H1 (cell line): ENCODE data around the gene U2AF1L4.

Experiments used
- CBX5 ChIP-seq: fragments of 300-800, 300-1000 bp; sonication (generic); IDR thresholded peaks from 2 replicates; pipeline ENCODE4 v1.7.1; 2016; ENCODE audit warnings: antibody characterized with exemption, low read length, low read depth
- EP300 ChIP-seq, 2 experiments: IDR thresholded peaks; 1 replicate in 1 of 2; 2 replicates in 1 of 2; pipeline ENCODE4 v1.6.1; 2011 to 2012; ENCODE audit warnings: low read depth in 2 of 2, low read length in 2 of 2, mild to moderate bottlenecking in 2 of 2, borderline replicate concordance in 1 of 2, inconsistent platforms in 1 of 2, moderate library complexity in 1 of 2
- EZH2 ChIP-seq: fragments of 200-600 bp; sonication (generic); IDR thresholded peaks from 2 replicates; pipeline ENCODE4 v1.7.1; 2012; ENCODE audit warnings: low read depth, mild to moderate bottlenecking, moderate library complexity, low read length, inconsistent platforms; ENCODE audit not compliant: severe bottlenecking
- NRF1 ChIP-seq: IDR thresholded peaks from 2 replicates; pipeline ENCODE4 v1.6.1; 2011; ENCODE audit warnings: mild to moderate bottlenecking, low read depth, low read length, improper control_type of control experiment
- POLR2A ChIP-seq, 2 experiments: IDR thresholded peaks; 1 replicate in 1 of 2; 2 replicates in 1 of 2; pipeline ENCODE4 v1.6.1; 2011; ENCODE audit warnings: low read depth in 2 of 2, low read length in 2 of 2, mild to moderate bottlenecking in 2 of 2; ENCODE audit errors: control extremely low read depth in 1 of 2
- POLR2AphosphoS5 ChIP-seq: IDR thresholded peaks from 2 replicates; pipeline ENCODE4 v1.6.1; 2011; ENCODE audit warnings: low read depth, low read length
- TCF12 ChIP-seq: IDR thresholded peaks from 2 replicates; pipeline ENCODE4 v1.6.1; 2011; ENCODE audit warnings: low read depth, mild to moderate bottlenecking, low read length
- ZNF274 ChIP-seq: IDR thresholded peaks from 2 replicates; pipeline ENCODE4 v1.7.0; 2012; ENCODE audit warnings: low read length, borderline replicate concordance; ENCODE audit errors: extremely low read depth
- TF ChIP-seq, protein P1 (sequence below), 3 experiments: IDR thresholded peaks; 1 replicate in 2 of 3; 2 replicates in 1 of 3; pipeline versions ENCODE4 v1.5.1 to v1.6.1; 2011; ENCODE audit warnings: low read length in 3 of 3, mild to moderate bottlenecking in 3 of 3, inconsistent platforms in 2 of 3, low read depth in 1 of 3, moderate library complexity in 1 of 3; ENCODE audit not compliant: insufficient read depth in 1 of 3; ENCODE audit errors: control extremely low read depth in 1 of 3
- TF ChIP-seq, protein P2 (sequence below): IDR thresholded peaks from 2 replicates; pipeline ENCODE4 v1.6.1; 2011; ENCODE audit warnings: low read depth, mild to moderate bottlenecking, low read length; ENCODE audit not compliant: insufficient read depth

DNA sequence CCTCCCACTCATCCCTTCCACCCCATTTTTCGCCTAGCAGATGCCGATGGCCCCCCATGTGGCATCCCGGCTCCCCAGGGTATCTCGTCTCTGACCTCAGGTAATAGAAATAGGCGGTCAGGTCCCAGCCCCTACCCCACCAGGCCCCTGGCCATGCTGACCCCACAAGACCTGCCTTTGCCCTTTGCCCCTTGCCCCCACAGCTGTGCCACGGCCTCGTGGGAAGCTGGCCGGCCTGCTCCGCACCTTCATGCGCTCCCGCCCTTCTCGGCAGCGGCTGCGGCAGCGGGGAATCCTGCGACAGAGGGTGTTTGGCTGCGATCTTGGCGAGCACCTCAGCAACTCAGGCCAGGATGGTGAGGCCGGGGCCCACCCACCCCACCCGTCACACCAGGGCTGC is 35.5 kb upstream of the U2AF1L4 start:
- TF ChIP-seq POLR2A (IDR thresholded peaks at IDR 0.05; ENCODE audit: control extremely low read depth in 1 of 2, low read depth in 2 of 2, low read length in 2 of 2) (no peak), EP300 (IDR thresholded peaks at IDR 0.05; ENCODE audit: borderline replicate concordance in 1 of 2, low read depth in 2 of 2, low read length in 2 of 2) (no peak), CBX5 (no peak), TCF12 (no peak), POLR2AphosphoS5 (no peak), NRF1 (no peak), EZH2 (no peak), ZNF274 (no peak)
- TF ChIP-seq, protein P1, sequence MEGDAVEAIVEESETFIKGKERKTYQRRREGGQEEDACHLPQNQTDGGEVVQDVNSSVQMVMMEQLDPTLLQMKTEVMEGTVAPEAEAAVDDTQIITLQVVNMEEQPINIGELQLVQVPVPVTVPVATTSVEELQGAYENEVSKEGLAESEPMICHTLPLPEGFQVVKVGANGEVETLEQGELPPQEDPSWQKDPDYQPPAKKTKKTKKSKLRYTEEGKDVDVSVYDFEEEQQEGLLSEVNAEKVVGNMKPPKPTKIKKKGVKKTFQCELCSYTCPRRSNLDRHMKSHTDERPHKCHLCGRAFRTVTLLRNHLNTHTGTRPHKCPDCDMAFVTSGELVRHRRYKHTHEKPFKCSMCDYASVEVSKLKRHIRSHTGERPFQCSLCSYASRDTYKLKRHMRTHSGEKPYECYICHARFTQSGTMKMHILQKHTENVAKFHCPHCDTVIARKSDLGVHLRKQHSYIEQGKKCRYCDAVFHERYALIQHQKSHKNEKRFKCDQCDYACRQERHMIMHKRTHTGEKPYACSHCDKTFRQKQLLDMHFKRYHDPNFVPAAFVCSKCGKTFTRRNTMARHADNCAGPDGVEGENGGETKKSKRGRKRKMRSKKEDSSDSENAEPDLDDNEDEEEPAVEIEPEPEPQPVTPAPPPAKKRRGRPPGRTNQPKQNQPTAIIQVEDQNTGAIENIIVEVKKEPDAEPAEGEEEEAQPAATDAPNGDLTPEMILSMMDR (IDR thresholded peaks at IDR 0.05; ENCODE audit: control extremely low read depth in 1 of 3, insufficient read depth in 1 of 3, low read depth in 1 of 3, low read length in 3 of 3): no peak
- TF ChIP-seq, protein P2, sequence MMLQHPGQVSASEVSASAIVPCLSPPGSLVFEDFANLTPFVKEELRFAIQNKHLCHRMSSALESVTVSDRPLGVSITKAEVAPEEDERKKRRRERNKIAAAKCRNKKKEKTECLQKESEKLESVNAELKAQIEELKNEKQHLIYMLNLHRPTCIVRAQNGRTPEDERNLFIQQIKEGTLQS: no peak
